Measurements from ENCODE around the gene CCDC90B.
"Not testable (repeated sequence)": the region's sequence is repeated elsewhere in the genome, so short reads cannot be mapped to it uniquely, and the experiment has no call there.

The CCDC90B gene

GRCh38 chr11:83285771-83286528 is at the start of gene CCDC90B:
CCDC90B (minus strand) TSS chr11:83286367; CDS start chr11:83285972, 395 bp downstream.
- DNase-seq = peak; percentile 97

- no peak for DNase-seq
Measured at GRCh38 chr11:83335446-83336070, 49.4 kb upstream of the CCDC90B start.

GRCh38 chr11:83330303-83330702 is 44.1 kb upstream of the CCDC90B start:
- no peak for DNase-seq

GRCh38 chr11:83326326-83326725 is 40.2 kb upstream of the CCDC90B start:
- DNase-seq = no peak

- no peak for DNase-seq
Measured at GRCh38 chr11:83319346-83319745, 33.2 kb upstream of the CCDC90B start.

GRCh38 chr11:83318931-83319330 is 32.8 kb upstream of the CCDC90B start:
- DNase-seq = no peak

GRCh38 chr11:83317757-83318690 is 31.9 kb upstream of the CCDC90B start:
- no peak for DNase-seq

- not testable (repeated sequence) for DNase-seq
Measured at GRCh38 chr11:83316897-83317268, 30.7 kb upstream of the CCDC90B start.

GRCh38 chr11:83316143-83316896 is 30.2 kb upstream of the CCDC90B start:
- DNase-seq = not testable (repeated sequence)

GRCh38 chr11:83312430-83312829 is 26.3 kb upstream of the CCDC90B start:
- DNase-seq = no peak

- DNase-seq = no peak
Measured at GRCh38 chr11:83311701-83312100, 25.5 kb upstream of the CCDC90B start.

- no peak for DNase-seq
Measured at GRCh38 chr11:83310718-83311117, 24.6 kb upstream of the CCDC90B start.

- not testable (repeated sequence) for DNase-seq
Measured at GRCh38 chr11:83308536-83308935, 22.4 kb upstream of the CCDC90B start.

- DNase-seq = no peak
Measured at GRCh38 chr11:83306200-83307080, 20.3 kb upstream of the CCDC90B start.

GRCh38 chr11:83303316-83303715 is 17.1 kb upstream of the CCDC90B start:
- no peak for DNase-seq

GRCh38 chr11:83302151-83302550 is 16.0 kb upstream of the CCDC90B start:
- DNase-seq = no peak

- no peak for DNase-seq
Measured at GRCh38 chr11:83299681-83300080, 13.5 kb upstream of the CCDC90B start.

- DNase-seq = no peak
Measured at GRCh38 chr11:83294208-83294607, 8.0 kb upstream of the CCDC90B start.

- no peak for DNase-seq
Measured at GRCh38 chr11:83293457-83293774, 7.2 kb upstream of the CCDC90B start.

GRCh38 chr11:83292709-83293456 is 6.7 kb upstream of the CCDC90B start:
- peak; percentile 21 for DNase-seq

GRCh38 chr11:83287631-83288030 is 1.5 kb upstream of the CCDC90B start:
- DNase-seq = no peak

Data from NCI-H226 (cell line).